Stimulated activated CD4-positive, alpha-beta T cell treated with anti-CD3 and anti-CD28 coated beads, TNF-alpha, amount 100 ng/mL, for 4 hours (primary cell): Measurements from ENCODE around the gene MAPK10.
"Not testable (repeated sequence)": the region's sequence is repeated elsewhere in the genome, so short reads cannot be mapped to it uniquely, and the experiment has no call there.

Experiments used
- DNase-seq, 3 experiments: peaks; one replicate each; pipeline ENCODE4 v3.0.0-alpha.2; 2020; ENCODE audit warnings: low read depth in 3 of 3

MAPK10 gene

GRCh38 chr4:86107112-86107511 lies 252.7 kb downstream of the MAPK10 start:
- DNase-seq = no peak

DNA sequence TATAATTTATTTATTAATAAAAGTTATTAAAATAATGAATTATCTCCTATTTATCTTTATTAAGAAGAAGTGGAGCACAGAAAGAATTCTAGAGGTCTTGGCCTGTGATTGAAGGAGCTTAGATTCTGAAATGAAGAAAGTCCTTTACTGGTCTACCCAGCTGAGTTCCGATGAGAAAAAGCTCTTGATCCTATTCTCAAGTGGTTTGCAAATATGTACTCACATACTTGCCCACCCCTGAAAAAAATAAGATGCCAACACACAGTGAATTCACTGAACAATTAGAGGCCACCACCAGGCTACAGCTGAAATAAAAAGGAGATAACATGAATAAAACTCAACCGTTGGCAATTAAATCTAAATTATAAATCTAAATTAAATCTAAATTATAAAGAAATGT lies 253.4 kb downstream of the MAPK10 start:
- DNase-seq = no peak

GRCh38 chr4:86101841-86102240 lies 258.0 kb downstream of the MAPK10 start:
- no peak for DNase-seq

DNA sequence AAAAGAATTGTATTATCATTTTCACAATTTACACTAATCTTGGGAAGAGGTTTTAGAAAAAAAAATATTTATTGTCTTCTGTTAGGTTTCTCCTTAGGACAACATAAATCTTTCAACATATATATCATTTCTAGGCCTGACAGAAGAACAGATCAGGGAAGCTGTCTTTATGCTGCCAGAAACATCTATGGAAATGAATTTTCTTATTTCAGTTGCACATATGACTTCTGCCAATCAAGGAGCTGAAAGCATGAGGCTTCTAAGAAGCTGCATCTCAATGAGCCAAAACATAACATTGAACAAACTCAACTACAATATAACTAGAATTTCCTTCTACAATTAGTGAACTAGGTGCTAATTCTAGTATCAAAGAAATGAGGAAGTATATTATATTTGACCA lies 258.4 kb downstream of the MAPK10 start:
- no peak for DNase-seq

DNA sequence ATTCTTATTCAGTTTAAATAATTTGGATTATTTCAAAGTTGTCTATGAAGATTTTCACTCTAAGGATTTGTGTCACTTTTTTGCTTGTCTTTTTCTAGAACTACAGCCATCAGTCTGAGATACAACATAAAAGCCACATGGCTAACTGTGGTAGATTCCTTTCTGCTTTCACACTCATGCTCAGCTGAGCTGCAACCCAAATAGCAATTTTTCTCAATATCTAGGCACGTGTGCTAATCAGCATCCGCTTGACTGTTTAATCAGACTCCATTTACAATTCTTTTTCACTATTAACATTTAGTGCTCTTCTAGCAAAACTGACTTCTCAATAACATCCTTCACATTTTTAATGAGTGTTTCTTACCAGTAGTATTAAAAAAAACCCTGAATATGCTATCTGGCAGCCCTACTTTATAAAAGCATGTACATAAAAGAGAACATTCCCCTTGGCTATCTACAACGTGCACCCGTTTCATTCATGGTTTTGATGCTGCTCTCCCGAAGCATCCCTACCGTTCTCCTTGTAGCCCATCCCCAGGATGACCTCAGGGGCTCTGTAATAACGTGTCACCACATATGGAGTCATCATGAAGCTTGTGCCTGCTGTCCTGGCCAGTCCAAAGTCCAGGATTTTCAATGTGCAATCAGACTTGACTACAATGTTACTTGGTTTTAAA lies 259.2 kb downstream of the MAPK10 start:
- no peak for DNase-seq

DNA sequence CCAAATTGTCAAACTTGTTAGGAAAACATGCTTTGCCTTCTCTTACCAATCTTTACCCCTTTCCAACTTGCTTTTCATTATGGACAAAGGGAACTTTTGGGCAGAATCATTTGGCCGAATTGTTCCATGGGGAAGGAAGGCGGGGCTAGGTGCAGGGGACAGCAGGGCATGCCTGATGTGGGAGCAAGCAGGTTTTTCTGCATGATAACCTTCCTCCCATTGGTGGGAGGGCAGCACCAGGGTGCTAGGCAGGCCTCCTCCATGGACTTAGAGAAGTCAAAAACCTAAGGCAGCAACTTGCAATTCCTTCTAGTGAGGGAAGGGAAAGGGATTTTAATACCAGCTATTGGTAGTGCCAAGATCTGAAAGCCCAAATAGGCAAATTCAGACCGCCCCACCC lies 260.5 kb downstream of the MAPK10 start:
- no peak for DNase-seq

GRCh38 chr4:86098691-86099090 lies 261.2 kb downstream of the MAPK10 start:
- DNase-seq = no peak

GRCh38 chr4:86096373-86096772 lies 263.5 kb downstream of the MAPK10 start:
- DNase-seq = no peak

DNA sequence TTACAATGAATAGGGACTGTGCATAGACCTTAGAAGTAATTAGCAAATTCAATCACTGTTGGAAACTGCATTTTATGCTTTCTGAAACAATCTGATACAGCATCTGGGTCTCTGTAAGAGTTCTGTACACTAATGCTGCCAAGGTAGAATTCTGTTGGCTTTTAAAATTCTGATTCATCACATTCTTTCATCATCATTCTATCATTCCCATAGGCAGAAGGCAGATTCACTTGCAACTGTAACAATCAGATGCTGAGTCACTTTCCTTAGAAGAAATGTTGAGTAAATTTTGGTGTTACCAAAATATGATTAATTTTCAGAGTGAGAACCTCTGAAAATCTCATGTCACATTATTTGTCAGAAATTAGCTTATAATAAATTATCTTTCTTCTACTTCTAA lies 267.2 kb downstream of the MAPK10 start:
- no peak for DNase-seq

GRCh38 chr4:86091201-86091600 lies 268.7 kb downstream of the MAPK10 start:
- DNase-seq = no peak

GRCh38 chr4:86089781-86090323 lies 270.0 kb downstream of the MAPK10 start:
- DNase-seq = no peak

DNA sequence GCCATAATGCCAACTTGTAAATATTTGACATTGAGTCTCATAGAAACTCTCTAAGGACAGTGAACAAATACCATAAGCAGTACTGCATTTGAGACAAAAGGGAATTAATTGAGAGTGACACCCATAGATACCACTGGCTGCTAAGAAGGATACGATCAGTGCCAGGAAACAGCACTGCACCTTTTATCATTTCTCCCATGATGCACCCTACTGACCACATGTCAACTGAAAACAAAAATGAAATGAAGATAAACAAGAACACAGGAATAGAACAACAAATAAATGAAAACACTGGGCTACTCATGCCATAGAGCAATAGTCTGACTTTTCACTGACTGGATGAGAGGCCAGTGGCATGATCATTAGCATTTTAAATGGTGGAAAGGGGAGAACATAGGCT lies 270.8 kb downstream of the MAPK10 start:
- no peak for DNase-seq

- DNase-seq = not testable (repeated sequence)
Observed at GRCh38 chr4:86075796-86076195, 284.1 kb downstream of the MAPK10 start.

DNA sequence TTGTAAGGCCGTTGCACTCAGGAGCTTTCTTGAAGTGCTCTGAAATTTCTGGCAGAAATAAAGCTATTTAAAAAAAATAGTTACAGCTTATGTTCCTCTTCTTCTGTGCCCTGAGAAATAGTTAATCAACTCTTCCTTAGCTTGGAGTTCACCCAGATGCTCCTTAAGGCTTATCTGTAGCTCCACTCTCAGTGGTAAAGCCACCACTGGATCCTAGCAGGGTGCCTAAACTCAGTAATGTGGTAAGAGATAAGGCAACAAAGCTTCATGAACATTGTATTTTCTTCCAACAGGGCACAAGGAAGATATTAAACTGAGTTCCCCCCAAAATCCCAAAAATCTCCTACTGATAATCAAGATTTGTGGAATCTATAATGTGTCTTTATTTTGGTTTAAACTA lies 299.5 kb downstream of the MAPK10 start:
- no peak for DNase-seq

- no peak for DNase-seq
Observed at GRCh38 chr4:86058621-86059020, 301.2 kb downstream of the MAPK10 start.

DNA sequence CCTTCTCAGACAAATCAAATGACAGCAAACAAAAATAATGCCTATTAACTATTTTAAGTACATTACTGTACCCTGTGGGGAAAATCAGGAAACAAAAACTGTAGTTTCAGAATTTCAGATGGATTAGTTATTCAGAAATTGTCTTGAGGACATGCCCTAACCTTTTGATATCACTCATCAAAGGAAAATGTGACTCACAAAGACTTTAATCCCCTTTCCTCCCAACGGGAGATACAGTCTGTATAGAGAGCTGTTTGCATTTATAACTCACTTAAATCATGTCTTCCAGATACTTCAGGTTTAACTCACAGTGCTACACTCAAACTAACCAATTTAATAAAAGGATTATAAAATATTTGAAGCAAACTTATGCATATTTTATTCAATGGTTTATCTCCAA lies 304.0 kb downstream of the MAPK10 start:
- DNase-seq = no peak

DNA sequence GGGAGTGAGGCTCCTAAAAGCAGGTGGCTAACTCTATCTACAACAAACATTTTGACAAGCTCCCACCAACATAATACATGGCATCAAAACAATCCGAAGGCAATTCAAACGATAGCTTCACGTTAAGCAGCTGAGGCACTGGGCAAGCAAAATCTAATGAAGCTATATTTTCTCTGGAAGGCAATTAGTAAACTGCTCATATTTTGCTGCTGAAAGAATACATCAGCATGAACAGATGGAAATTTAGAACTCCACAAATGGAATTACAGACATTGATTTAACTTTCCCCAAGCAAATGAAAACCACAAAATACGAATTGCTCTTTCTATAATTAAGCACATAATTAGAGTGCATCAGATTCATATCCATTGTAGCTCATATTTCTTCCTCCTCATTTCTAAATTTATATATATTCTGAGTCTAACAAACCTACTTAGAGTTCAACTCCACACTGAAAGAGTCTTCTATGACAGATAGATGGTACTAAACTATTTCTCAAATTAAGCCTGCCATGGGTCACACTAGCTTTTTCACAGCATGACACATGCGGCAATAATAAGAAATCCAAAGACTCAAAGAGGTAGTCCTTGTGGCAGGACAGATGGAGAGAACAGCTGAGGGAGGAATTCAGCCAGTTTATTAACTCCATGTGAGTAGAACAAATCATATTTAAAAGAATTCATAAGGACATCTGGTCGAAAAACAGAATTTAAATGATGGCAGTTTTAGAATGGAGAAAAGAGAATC lies 305.4 kb downstream of the MAPK10 start:
- no peak for DNase-seq

GRCh38 chr4:86050496-86050895 lies 309.4 kb downstream of the MAPK10 start:
- DNase-seq = no peak

GRCh38 chr4:86048426-86048825 lies 311.4 kb downstream of the MAPK10 start:
- DNase-seq = no peak

DNA sequence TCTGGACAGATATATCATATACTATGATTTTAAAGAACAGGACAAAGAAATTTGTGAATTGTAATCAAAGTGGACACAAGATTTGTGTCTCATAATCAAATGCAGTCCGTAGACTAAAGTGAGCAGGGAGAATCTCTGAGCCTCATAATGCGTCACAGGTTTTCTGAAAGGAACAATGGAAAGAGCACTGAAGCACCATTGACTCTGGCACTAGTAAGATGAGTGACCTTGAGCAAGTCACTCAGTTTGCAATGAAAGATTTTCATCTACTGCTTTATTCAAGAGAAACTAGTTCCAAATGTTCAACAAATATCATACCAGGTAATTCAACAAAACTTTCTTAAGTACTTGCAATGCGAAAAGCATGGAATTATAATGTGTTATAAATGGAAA lies 315.3 kb downstream of the MAPK10 start:
- no peak for DNase-seq

- no peak for DNase-seq
Observed at GRCh38 chr4:86043755-86044592, 315.9 kb downstream of the MAPK10 start.

DNA sequence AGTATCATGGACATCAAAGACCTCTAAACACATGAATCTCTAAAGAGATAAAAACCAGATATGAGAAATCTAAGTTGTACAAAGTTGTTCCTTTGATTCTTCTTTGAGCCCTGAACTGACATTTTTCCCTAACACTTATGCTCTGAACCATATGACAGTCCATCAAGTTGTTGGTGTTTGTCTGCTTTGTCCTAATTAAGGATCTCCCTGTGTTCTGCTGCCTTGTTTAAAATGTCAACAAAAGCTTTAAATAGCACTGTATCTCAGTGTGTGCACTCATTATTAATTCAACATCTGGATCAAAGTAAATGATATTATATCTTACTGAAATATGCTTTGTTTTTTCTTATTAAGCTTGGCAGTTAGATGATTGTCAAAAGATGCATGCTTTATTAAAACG lies 321.8 kb downstream of the MAPK10 start:
- DNase-seq = no peak
